Ovary (tissue), 3 donors: ENCODE results near the gene MSI2.
"Not testable (repeated sequence)": the region's sequence is repeated elsewhere in the genome, so short reads cannot be mapped to it uniquely, and the experiment has no call there.

Source experiments
- EP300 ChIP-seq: sonication (generic); formaldehyde crosslinking; IDR thresholded peaks from one replicate; pipeline ENCODE4 v1.6.1; 2017; ENCODE audit warnings: antibody characterized with exemption
- POLR2A ChIP-seq: fragments of 450-650 bp; IDR thresholded peaks from one replicate; pipeline ENCODE4 v1.6.1; 2017; ENCODE audit warnings: antibody characterized with exemption, mild to moderate bottlenecking, moderate library complexity
- TF ChIP-seq, protein P1 (sequence below), 3 donors: fragments of 450-650 bp in 2 of 3; fragments of 200-600 bp in 1 of 3; IDR thresholded peaks; one replicate each; pipeline versions ENCODE4 v1.5.1 to v1.8.0; 2016 to 2022; ENCODE audit warnings: antibody characterized with exemption in 3 of 3, mild to moderate bottlenecking in 1 of 3
- donor health status: DM: no; HTN: no; CAD: no.

DNA sequence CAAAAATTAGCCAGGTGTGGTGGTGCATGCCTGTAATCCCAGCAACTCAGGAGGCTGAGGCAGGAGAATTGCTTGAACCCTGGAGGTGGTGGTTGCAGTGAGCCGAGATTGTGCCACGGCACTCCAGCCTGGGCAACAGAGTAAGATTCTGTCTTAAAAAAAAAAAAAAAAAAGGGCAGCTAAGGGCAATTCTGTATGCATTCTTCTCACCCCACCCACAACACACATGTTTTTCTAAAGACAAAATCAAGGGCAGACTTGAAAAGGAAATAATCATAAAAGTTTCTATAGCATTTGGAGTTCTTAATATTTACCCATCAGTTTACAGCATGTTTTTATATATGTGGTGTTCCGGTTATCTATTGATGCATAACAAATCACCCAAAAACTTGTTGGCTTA, 242.9 kb downstream of the MSI2 start:
- TF ChIP-seq, protein P1, sequence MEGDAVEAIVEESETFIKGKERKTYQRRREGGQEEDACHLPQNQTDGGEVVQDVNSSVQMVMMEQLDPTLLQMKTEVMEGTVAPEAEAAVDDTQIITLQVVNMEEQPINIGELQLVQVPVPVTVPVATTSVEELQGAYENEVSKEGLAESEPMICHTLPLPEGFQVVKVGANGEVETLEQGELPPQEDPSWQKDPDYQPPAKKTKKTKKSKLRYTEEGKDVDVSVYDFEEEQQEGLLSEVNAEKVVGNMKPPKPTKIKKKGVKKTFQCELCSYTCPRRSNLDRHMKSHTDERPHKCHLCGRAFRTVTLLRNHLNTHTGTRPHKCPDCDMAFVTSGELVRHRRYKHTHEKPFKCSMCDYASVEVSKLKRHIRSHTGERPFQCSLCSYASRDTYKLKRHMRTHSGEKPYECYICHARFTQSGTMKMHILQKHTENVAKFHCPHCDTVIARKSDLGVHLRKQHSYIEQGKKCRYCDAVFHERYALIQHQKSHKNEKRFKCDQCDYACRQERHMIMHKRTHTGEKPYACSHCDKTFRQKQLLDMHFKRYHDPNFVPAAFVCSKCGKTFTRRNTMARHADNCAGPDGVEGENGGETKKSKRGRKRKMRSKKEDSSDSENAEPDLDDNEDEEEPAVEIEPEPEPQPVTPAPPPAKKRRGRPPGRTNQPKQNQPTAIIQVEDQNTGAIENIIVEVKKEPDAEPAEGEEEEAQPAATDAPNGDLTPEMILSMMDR (IDR thresholded peaks at IDR 0.05), result not testable (repeated sequence)
- TF ChIP-seq POLR2A, EP300: not testable (repeated sequence)
